T1000 (cell line): ENCODE measurements around the gene ISOC2.
"Not testable (repeated sequence)": the region's sequence is repeated elsewhere in the genome, so short reads cannot be mapped to it uniquely, and the experiment has no call there.

Experiments
- DNase-seq: peaks from one replicate; lab custom pipeline; 2025; ENCODE audit warnings: mixed read lengths; lab: John Stamatoyannopoulos, UW

Gene ISOC2

GRCh38 chr19:55440411-55441105, 20.9 kb downstream of the ISOC2 start:
- DNase-seq, result no peak

GRCh38 chr19:55439052-55439451, 22.4 kb downstream of the ISOC2 start:
- DNase-seq, result no peak

GRCh38 chr19:55437410-55437809, 24.0 kb downstream of the ISOC2 start:
- DNase-seq, result peak; percentile 48

DNA sequence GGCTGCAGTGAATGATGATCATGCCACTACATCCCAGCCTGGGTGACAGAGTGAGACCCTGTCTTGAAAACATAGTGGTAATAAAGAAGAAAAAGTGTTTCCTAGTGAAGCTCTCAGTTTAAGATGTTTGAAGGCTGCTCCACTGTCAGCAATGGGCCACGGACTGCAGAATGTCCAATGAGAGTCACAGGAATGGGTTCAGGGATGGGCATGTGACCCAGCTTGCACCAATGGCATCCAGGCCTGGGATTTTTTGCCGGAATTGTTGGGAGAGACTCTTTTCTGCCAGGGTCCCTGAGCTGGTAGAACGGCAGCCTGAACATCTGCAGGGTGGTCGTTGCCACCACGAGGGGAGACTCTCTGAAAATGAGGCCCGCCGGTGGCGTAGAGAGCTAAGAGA, 24.6 kb downstream of the ISOC2 start:
- DNase-seq, result no peak

GRCh38 chr19:55435020-55435419, 26.4 kb downstream of the ISOC2 start:
- DNase-seq, result no peak

DNA sequence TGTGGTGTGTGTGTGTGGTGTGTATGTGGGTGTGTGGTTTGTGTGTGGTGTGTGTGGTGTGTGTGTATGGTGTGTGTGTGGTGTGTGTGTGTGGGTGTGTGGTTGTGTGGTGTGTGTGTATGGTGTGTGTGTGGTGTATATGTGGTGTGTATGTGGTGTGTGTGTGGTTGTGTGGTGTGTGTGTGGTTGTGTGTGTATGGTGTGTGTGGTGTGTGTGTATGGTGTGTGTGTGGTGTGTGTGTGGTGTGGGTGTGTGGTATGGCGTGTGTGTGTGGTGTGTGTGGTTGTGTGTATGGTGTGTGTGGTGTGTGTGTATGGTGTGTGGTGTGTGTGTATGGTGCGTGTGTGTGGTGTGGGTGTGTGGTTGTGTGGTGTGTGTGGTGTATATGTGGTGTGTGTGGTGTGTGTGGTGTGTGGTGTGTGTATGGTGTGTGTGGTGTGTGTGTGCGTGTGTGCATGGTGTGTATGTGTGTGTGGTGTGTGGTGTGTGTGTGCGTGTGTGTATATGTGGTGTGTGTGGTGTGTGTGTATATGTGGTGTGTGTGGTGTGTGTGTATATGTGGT, 27.0 kb downstream of the ISOC2 start:
- DNase-seq, result no peak

- no peak for DNase-seq
Observed at GRCh38 chr19:55433292-55433691, 28.1 kb downstream of the ISOC2 start.

- DNase-seq, result no peak
Observed at GRCh38 chr19:55432241-55432959, 29.0 kb downstream of the ISOC2 start.

DNA sequence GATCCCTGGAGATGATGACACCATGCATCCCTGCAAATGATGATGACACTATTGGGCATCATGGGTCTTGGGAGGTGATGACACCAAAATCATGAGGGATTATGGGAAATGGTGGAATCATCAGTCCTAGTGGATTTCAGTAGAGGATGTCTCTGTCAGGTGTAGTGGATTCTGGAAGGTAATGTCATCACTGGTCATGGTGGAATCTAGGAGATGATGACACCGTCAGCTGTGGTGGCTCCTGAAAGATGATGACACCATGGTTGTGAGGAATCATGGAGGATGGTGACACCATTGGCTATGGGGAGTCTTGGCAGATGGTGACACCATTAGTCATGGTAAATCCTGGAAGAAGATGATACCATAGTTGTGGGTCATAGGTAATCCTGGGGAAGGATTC, 30.3 kb downstream of the ISOC2 start:
- DNase-seq, result no peak

GRCh38 chr19:55426042-55426441, 35.4 kb downstream of the ISOC2 start:
- DNase-seq, result no peak

DNA sequence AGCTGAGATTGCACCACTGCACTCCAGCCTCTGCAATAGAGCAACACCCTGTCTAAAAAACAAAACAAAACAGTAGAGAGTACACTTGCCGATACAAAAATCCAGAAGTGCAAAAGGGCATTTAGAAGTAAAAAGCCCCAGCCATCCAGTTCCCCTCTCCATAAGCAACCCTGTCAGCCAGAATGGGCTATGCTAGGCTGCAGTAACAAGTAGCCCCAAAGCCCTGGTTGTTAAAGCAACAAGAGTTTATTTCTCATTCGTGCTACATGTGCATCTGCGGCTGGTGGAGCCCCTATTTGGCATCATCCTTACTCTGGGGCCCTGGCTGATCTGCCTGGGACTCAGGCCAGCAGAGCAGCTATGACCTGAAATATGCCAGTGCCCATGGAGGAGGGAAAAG, 36.9 kb downstream of the ISOC2 start:
- no peak for DNase-seq

GRCh38 chr19:55423225-55424005, 38.0 kb downstream of the ISOC2 start:
- DNase-seq, result no peak

- DNase-seq, result not testable (repeated sequence)
Observed at GRCh38 chr19:55421281-55421680, 40.2 kb downstream of the ISOC2 start.

- DNase-seq, result no peak
Observed at GRCh38 chr19:55419624-55420236, 41.7 kb downstream of the ISOC2 start.

- DNase-seq, result no peak
Observed at GRCh38 chr19:55419103-55419502, 42.3 kb downstream of the ISOC2 start.

GRCh38 chr19:55418185-55418584, 43.3 kb downstream of the ISOC2 start:
- peak; percentile 63 for DNase-seq

DNA sequence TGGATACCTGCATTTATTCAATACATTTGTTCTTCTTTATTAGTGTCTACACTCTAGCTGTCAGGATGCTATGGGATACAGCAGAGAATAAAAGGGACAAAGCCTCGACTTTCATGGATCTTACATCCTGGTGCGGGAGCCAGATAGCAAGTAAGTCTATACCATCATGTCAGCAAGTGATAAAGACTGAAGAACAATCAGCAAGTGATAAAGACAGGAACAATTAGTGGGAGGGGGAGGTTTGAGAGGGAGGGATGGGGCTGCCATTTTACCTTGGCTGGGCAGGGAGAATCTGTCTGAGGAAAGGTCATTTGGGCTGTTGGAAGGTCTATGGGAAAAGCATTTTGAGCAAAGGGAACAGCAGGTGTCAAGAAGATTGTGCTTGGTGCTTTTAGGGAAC, 51.3 kb downstream of the ISOC2 start:
- DNase-seq, result no peak

DNA sequence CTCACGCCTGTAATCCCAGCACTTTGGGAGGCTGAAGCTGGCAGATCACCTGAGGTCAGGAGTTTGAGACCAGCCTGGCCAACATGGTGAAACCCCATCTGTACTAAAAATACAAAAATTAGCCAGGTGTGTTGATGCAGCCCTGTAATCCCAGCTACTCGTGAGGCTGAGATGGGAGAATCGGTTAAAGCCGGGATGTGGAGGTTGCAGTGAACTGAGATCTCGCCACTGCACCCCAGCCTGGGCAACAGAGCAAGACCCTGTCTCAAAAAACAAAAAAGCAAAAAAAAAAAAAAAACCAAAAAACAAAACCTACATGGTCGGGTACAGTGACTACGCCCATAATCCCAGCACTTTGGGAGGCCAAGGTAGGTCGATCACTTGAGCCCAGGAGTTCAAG, 52.3 kb downstream of the ISOC2 start:
- DNase-seq, result not testable (repeated sequence)

- no peak for DNase-seq
Observed at GRCh38 chr19:55408533-55408872, 52.9 kb downstream of the ISOC2 start.

DNA sequence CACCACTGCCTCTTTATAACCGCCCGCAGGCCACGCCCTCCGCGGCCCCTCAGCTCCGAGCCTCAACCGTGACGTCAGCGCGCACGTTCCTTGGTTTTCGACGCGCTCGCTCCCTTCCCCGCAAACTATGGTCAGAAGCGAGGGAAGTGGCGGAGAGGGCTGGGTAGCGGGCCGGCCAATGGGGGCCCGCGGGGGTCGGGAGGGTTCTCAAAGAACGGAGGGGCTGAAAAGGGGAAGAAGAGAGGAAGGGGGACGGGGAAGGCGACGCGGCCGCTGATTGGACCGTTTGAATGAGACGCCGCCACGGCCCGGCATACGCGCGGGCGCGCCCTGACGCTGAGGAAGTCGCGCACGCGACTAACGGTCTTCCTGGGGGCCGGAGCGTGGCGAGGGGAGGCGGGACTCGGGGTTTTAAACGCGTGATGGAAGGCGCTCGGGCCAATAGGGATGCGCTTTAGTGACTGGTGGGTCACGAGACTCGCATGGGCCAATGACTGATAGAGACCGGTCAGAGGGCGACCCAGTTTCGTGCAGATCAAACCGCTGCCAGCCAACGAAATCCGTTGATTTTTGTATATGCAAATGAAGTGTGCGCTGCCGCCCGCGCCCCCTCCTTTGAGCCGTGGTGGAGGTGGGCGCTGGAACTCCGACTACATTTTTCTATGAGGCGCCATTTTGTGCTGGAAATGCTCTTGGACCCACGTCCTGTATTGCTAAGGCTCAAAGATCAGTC, 53.5 kb downstream of the ISOC2 start:
- peak; percentile 97 for DNase-seq

DNA sequence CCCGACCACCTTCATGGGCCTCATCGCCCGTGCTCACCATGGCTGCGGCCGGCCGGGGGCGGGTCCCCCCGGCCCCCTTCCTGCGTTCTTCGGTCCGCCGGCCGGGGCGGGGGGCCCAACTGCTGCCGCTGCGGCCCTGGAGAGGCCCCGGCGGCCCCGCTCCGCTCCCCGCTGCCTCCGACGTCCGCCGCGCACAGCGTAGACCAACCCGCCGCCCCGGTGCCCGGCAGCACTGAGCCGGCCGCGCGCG, 54.0 kb downstream of the ISOC2 start, which contains the start of gene UBE2S:
TSS of gene UBE2S (minus strand) at position 239 of the 250 bp plus-strand sequence. CDS start at position 40, 199 bp downstream.
- not testable (repeated sequence) for DNase-seq
